Hepatocyte (in vitro differentiated cells): ENCODE results near the gene CYGB.

Experiments
- CTCF ChIP-seq: fragments of 200-600 bp; sonication (generic); IDR thresholded peaks from 2 replicates; pipeline ENCODE4 v1.5.1; 2016; ENCODE audit warnings: antibody characterized with exemption, mild to moderate bottlenecking; ENCODE audit not compliant: poor library complexity
- EZH2phosphoT487 ChIP-seq: fragments of 200-600 bp; sonication (generic); IDR thresholded peaks from one replicate; pipeline ENCODE4 v1.6.1; 2018; ENCODE audit warnings: antibody characterized with exemption, mild to moderate bottlenecking, low read depth, moderate library complexity; ENCODE audit not compliant: unreplicated experiment, severe bottlenecking

- no peak for TF ChIP-seq EZH2phosphoT487
- TF ChIP-seq CTCF = no peak
Observed at GRCh38 chr17:76531486-76532038, 5.9 kb downstream of the CYGB start.
